ENCODE results near the gene UNC13C. TPM values are rescaled to one million over a fixed set of nuclear protein-coding genes. Genes with fewer than 3 reads are reported as not detected.

UNC13C gene
- total and polyA plus RNA-seq, 7 donors = 0.51 to 14.4 (median 1.9) TPM; not detected in 1

DNA sequence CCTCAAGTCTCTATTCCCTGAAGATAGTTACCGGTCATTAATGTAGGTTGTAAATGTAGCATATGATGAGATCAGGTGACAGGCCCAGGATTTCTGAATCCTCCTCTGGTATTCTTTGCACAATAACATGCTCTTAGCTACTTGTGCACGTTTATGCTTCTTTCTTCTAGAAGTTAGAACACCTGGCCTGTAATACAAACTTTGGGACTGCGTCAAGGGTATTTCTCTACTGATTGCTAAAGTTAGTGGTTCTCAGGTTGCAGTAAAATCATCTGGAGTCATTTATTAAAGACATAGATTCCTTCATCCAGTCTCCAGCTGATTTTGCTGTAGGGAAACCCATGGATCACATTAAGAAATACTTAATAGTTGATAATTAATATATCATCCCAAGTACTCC lies 48.0 kb downstream of the UNC13C start:
- Histone ChIP-seq H3K36me3 (ENCODE audit: insufficient read depth in 1 of 2, low read depth in 1 of 2) (no peaks in the 10 kb centered on the region), H3K9me3 (no peaks in the 10 kb centered on the region), H3K4me3 (no peak overlapping the region), H3K4me1 (no peaks in the 10 kb centered on the region), H3K27ac (no peak overlapping the region), H3K27me3 (ENCODE audit: insufficient read depth in 3 of 3, low read length in 2 of 3) (no peaks in the 10 kb centered on the region)
- WGBS, 3 donors = 27 to 45% (median 34%) methylated on average over 3 of the region's 3 CpGs
- TF ChIP-seq, protein P1, sequence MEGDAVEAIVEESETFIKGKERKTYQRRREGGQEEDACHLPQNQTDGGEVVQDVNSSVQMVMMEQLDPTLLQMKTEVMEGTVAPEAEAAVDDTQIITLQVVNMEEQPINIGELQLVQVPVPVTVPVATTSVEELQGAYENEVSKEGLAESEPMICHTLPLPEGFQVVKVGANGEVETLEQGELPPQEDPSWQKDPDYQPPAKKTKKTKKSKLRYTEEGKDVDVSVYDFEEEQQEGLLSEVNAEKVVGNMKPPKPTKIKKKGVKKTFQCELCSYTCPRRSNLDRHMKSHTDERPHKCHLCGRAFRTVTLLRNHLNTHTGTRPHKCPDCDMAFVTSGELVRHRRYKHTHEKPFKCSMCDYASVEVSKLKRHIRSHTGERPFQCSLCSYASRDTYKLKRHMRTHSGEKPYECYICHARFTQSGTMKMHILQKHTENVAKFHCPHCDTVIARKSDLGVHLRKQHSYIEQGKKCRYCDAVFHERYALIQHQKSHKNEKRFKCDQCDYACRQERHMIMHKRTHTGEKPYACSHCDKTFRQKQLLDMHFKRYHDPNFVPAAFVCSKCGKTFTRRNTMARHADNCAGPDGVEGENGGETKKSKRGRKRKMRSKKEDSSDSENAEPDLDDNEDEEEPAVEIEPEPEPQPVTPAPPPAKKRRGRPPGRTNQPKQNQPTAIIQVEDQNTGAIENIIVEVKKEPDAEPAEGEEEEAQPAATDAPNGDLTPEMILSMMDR (IDR thresholded peaks at IDR 0.05) = no peak
- no peak for DNase-seq
- intact Hi-C loops (cut with DNase I) = no loop called here
- peak in 3 of 4 donors; percentile 42 to 68 (median 42) for ATAC-seq

DNA sequence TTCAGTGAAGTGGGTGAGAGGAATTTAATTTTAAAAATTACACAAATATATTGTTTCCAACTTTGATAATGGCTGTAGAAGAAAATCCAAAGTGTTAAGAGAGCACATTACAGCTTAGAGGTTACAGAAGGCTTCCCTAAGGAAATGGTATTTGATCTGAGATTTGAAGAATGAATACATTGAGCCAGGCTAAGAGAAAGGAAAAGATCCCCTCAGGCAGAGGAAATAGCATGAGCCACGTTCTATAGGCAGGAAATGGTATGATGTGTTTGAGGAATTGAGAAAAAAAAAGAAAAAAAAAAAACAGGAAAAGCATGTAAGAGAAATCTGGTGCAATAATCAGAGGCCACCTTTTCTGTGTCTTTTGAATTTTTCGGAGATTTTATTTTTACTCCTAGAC lies 48.6 kb downstream of the UNC13C start:
- H3K27me3 ChIP-seq (ENCODE audit: insufficient read depth in 3 of 3, low read length in 2 of 3) = no peaks in the 10 kb centered on the region
- no peaks in the 10 kb centered on the region for H3K36me3 ChIP-seq (ENCODE audit: insufficient read depth in 1 of 2, low read depth in 1 of 2)
- ATAC-seq (no peak), DNase-seq (no peak)
- no peak overlapping the region for H3K27ac ChIP-seq
- no peak overlapping the region for H3K4me3 ChIP-seq
- 44 to 48% (median 47%) methylated on average over 2 of the region's 2 CpGs for WGBS, 3 donors
- H3K9me3 ChIP-seq = no peaks in the 10 kb centered on the region
- TF ChIP-seq, protein P1 (IDR thresholded peaks at IDR 0.05) = no peak
- H3K4me1 ChIP-seq = no peaks in the 10 kb centered on the region
- intact Hi-C loops (cut with DNase I) = no loop called here

DNA sequence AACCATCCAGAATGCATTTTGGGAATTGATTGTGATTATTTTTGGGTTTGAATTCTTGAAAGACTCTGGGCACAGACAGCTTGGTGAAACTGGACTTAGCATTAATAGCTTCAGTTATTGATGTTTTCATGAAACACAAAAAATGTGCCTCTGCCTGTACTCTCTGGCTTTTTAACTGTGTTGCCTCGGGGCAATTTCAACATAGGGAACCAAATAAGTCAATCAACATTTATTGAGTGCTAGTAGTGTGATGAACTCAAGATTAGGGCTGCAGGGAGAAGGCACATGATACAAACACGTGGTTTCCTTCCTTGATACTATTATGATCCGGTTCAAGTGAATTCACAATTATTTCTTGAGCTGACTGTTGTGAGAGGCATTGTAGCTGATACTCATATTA lies 50.8 kb downstream of the UNC13C start:
- TF ChIP-seq, protein P1 (IDR thresholded peaks at IDR 0.05) = no peak
- 53 to 75% (median 67%) methylated on average over 3 of the region's 3 CpGs for WGBS, 3 donors
- intact Hi-C loops (cut with DNase I) = no loop called here
- H3K27me3 ChIP-seq (ENCODE audit: insufficient read depth in 3 of 3, low read length in 2 of 3) = no peaks in the 10 kb centered on the region
- H3K36me3 ChIP-seq (ENCODE audit: insufficient read depth in 1 of 2, low read depth in 1 of 2) = no peaks in the 10 kb centered on the region
- H3K4me1 ChIP-seq = no peaks in the 10 kb centered on the region
- H3K9me3 ChIP-seq = no peaks in the 10 kb centered on the region
- H3K27ac ChIP-seq = no peak overlapping the region
- no peak for DNase-seq
- ATAC-seq = no peak
- no peak overlapping the region for H3K4me3 ChIP-seq

DNA sequence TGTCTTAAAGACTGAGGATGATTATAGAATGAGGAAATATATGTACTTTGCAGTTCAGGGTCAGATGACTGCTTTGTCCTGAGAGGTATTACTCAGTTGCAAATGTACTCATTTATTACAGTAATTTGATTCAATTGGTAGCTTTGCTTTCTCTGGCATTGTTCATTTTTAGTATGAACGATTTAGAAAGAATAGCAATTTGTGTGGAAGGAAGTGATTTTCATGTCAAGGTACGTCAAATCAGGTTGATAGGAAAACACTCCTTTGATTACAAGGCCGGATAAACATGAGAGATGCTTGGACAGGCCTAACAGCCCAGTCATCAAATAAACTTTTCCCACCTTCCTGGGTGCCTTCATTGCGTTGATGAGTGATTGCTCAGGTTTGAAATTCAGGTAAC lies 53.8 kb downstream of the UNC13C start:
- TF ChIP-seq, protein P1 (IDR thresholded peaks at IDR 0.05) = no peak
- WGBS, 3 donors = 79 to 87% (median 79%) methylated on average over 4 of the region's 4 CpGs
- intact Hi-C loops (cut with DNase I) = no loop called here
- no peaks in the 10 kb centered on the region for H3K36me3 ChIP-seq (ENCODE audit: insufficient read depth in 1 of 2, low read depth in 1 of 2)
- DNase-seq (no peak), ATAC-seq (no peak)
- H3K27me3 ChIP-seq (ENCODE audit: insufficient read depth in 3 of 3, low read length in 2 of 3) = no peaks in the 10 kb centered on the region
- no peaks in the 10 kb centered on the region for H3K9me3 ChIP-seq
- H3K4me1 ChIP-seq = no peaks in the 10 kb centered on the region
- H3K4me3 ChIP-seq = no peak overlapping the region
- H3K27ac ChIP-seq = no peak overlapping the region

DNA sequence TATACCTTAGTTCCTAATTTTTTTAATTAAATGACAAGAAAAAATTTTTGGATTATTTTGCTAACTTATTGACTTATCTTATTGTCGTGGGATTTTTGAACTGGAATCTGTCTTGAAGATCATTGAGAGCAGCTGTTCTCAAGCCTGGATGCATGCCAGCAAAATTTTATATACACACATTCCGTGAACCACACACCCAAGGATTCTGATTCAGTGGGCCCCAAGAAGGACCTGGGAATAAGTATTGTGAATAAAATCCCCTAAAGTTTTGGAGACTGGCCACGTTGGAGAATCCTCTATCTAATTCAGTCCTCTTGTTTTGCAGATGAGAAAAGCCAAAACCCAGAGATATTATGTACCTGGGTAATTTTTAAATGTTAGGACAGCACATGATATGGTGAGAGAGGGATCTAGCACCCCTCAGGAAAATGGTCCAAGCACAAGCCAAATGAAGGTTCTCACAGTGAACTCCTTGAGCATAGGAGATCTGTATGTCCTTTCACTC lies 55.2 kb downstream of the UNC13C start:
- Histone ChIP-seq H3K9me3 (no peaks in the 10 kb centered on the region), H3K4me1 (no peaks in the 10 kb centered on the region), H3K36me3 (ENCODE audit: insufficient read depth in 1 of 2, low read depth in 1 of 2) (no peaks in the 10 kb centered on the region), H3K27me3 (ENCODE audit: insufficient read depth in 3 of 3, low read length in 2 of 3) (no peaks in the 10 kb centered on the region), H3K27ac (no peak overlapping the region), H3K4me3 (no peak overlapping the region)
- DNase-seq (no peak), ATAC-seq (peak in 2 of 4 donors; percentile 19 to 48)
- intact Hi-C loops (cut with DNase I) = no loop called here
- TF ChIP-seq, protein P1 (IDR thresholded peaks at IDR 0.05) = no peak
- 10 to 11% (median 11%) methylated on average over 3 of the region's 3 CpGs for WGBS, 3 donors
